PC-3 (cell line): Measurements from ENCODE around the gene IL1RN.

Source experiments
- EZH2 ChIP-seq: fragments of 300-600 bp; sonication (generic); IDR thresholded peaks from one replicate; pipeline ENCODE4 v1.6.1; 2017; ENCODE audit warnings: antibody characterized with exemption, mild to moderate bottlenecking, low read length; ENCODE audit not compliant: unreplicated experiment
- TF ChIP-seq, protein P1 (sequence below): fragments of 300-600 bp; sonication (generic); conservative IDR thresholded peaks from 2 replicates; pipeline ENCODE4 v1.5.1; 2017; ENCODE audit warnings: antibody characterized with exemption, low read depth, mild to moderate bottlenecking, low read length

DNA sequence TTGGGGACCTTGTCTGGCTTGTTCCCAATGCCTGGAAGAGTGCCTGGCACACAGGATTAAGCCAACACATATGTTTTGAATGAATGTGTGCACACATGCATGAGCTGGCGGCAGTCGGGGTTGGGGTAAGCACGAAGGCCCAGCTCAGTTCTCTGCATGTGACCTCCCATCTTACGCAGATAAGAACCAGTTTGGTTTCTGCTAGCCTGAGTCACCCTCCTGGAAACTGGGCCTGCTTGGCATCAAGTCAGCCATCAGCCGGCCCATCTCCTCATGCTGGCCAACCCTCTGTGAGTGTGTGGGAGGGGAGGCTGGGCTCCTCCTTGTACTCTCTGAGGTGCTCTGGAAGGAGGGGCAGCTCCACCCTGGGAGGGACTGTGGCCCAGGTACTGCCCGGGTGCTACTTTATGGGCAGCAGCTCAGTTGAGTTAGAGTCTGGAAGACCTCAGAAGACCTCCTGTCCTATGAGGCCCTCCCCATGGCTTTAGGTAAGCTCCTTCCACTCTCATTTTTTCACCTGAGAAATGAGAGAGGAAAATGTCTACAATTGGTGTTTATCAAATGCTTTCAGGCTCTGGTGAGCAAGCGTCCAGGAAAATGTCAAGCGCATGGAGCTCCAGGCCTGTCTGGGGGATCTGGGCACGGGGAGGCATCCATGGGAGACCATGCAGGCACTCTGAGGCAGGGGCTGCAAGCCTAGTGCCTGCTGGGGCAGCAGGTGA lies 9.7 kb upstream of the IL1RN start:
- TF ChIP-seq, protein P1, sequence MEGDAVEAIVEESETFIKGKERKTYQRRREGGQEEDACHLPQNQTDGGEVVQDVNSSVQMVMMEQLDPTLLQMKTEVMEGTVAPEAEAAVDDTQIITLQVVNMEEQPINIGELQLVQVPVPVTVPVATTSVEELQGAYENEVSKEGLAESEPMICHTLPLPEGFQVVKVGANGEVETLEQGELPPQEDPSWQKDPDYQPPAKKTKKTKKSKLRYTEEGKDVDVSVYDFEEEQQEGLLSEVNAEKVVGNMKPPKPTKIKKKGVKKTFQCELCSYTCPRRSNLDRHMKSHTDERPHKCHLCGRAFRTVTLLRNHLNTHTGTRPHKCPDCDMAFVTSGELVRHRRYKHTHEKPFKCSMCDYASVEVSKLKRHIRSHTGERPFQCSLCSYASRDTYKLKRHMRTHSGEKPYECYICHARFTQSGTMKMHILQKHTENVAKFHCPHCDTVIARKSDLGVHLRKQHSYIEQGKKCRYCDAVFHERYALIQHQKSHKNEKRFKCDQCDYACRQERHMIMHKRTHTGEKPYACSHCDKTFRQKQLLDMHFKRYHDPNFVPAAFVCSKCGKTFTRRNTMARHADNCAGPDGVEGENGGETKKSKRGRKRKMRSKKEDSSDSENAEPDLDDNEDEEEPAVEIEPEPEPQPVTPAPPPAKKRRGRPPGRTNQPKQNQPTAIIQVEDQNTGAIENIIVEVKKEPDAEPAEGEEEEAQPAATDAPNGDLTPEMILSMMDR = no peak
- TF ChIP-seq EZH2 = no peak
